A673 (cell line): ENCODE results near the gene FUT8. TPM values are rescaled to one million over a fixed set of nuclear protein-coding genes. Genes with fewer than 3 reads are reported as not detected.

Experiments used
- BruUV-seq: library from RNA; stranded (reverse); fragments of 400-500 nt; replicated peaks from 2 replicates; lab custom pipeline; 2021; lab: Mats Ljungman, UMichigan
- CTCF ChIA-PET: fragments of 300-600 bp; sonication (Branson Sonifier 250); formaldehyde crosslinking; loops from one replicate; lab custom pipeline; 2022; ENCODE audit warnings: antibody characterized with exemption; lab: Charles Lee
- POLR2A ChIA-PET: fragments of 300-600 bp; sonication (Branson Sonifier 250); formaldehyde crosslinking; loops from one replicate; lab custom pipeline; 2022; ENCODE audit warnings: antibody characterized with exemption; ENCODE audit not compliant: low non-redundant PET; lab: Charles Lee
- DNase-seq: peaks from one replicate; pipeline ENCODE4 v3.0.0-alpha.2; 2015; ENCODE audit warnings: low spot score
- H3K27ac ChIP-seq: fragments of 200-600 bp; sonication (generic); 2 replicates; pipeline ENCODE4 v1.5.1; 2016; ENCODE audit warnings: mixed run types, low read depth, mild to moderate bottlenecking, mixed read lengths, antibody characterized with exemption, low read length; ENCODE audit not compliant: poor library complexity, severe bottlenecking
- H3K27me3 ChIP-seq: fragments of 200-600 bp; sonication (generic); replicated peaks from 2 replicates; pipeline ENCODE4 v1.6.1; 2017; ENCODE audit warnings: mixed run types, low read depth, mild to moderate bottlenecking, mixed read lengths, antibody characterized with exemption, low read length; ENCODE audit not compliant: insufficient read depth, poor library complexity
- H3K36me3 ChIP-seq: fragments of 200-600 bp; sonication (generic); 2 replicates; pipeline ENCODE4 v1.6.1; 2016; ENCODE audit warnings: mixed run types, mild to moderate bottlenecking, mixed read lengths, antibody characterized with exemption, low read length; ENCODE audit not compliant: insufficient read depth, poor library complexity, severe bottlenecking
- H3K4me1 ChIP-seq: fragments of 200-600 bp; sonication (generic); 2 replicates; pipeline ENCODE4 v1.6.1; 2017; ENCODE audit warnings: mixed run types, mild to moderate bottlenecking, mixed read lengths, antibody characterized with exemption, low read length; ENCODE audit not compliant: insufficient read depth, poor library complexity, severe bottlenecking
- H3K4me3 ChIP-seq: fragments of 200-600 bp; sonication (generic); 2 replicates; pipeline ENCODE4 v1.5.1; 2016; ENCODE audit warnings: low read depth, mixed run types, mild to moderate bottlenecking, mixed read lengths, low read length; ENCODE audit not compliant: poor library complexity, severe bottlenecking
- H3K9me3 ChIP-seq: fragments of 200-600 bp; sonication (generic); 2 replicates; pipeline ENCODE4 v1.6.1; 2016; ENCODE audit warnings: mixed run types, low read depth, mild to moderate bottlenecking, mixed read lengths, antibody characterized with exemption, low read length; ENCODE audit not compliant: poor library complexity, severe bottlenecking
- EZH2 ChIP-seq: fragments of 200-600 bp; sonication (generic); IDR thresholded peaks from 2 replicates; pipeline ENCODE4 v1.6.1; 2017; ENCODE audit warnings: borderline replicate concordance, low read depth, mild to moderate bottlenecking, mixed read lengths, antibody characterized with exemption, low read length; ENCODE audit not compliant: poor library complexity, severe bottlenecking
- intact Hi-C: fragments of 100-400 bp; cut with micrococcal nuclease; formaldehyde crosslinking; loops from one replicate; pipeline ENCODE4 v1.10.0; 2022; ENCODE audit not compliant: unreplicated experiment
- total RNA-seq: library from RNA; stranded (reverse); gene quantifications from 2 replicates; pipeline ENCODE4 v1.2.3, GENCODE V29; 2021
- TF ChIP-seq, protein P1 (sequence below): fragments of 300-800, 200-600 bp; sonication (generic); conservative IDR thresholded peaks from 2 replicates; pipeline ENCODE4 v1.5.1; 2017; ENCODE audit warnings: low read depth, mild to moderate bottlenecking, antibody characterized with exemption, low read length, moderate library complexity, mixed read lengths

FUT8 gene
- total RNA-seq, 1 experiment from 2014 or later = 11.0 TPM

DNA sequence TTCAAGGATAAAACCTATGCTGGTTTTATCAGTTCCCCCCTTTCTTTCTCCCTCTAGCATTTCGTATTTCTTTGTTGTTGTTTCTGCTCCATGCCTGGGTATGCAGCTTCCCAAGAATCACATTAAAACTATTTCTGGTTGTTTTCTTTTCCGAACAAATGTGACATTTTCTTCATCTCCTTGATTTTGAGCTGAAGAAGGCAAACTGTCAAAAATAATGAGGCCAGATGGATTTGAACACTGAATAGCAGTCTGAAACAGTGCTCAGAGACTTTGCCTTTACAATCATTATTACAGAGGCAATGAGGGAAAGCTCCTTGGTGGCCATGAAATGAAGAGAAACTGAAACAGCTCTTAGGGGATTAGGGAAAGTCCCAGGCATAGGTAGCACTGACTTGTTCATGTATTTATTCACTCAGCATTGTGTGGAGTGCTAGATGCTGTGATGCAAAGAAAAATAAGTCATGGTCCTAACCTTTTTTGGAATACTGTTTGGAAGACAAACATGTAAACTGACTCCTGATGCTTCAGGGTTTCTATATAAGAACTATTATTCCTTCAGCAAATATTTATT, 319.5 kb downstream of the FUT8 start:
- CTCF ChIA-PET = no interaction called here
- no peak overlapping the region for H3K27ac ChIP-seq
- intact Hi-C loops = no loop called here

DNA sequence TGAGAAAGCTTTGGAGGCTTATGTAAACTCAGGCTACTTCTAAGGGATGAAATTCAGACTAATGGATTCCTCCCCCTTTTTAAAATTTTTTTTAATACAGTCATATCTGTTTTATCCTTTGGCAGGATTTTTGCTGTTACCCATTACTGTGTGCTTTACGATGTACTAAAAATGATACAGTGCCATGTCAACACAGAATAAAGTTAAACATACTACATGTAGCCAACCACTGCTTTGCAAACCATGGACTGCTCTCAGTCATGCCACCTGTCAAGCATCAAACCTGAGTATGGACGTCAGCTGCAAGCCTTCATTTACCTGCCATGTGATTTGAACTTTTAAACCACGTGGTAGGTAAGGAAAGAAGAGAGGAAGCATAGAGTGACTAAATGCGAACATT, 325.8 kb downstream of the FUT8 start:
- no peak overlapping the region for H3K4me3 ChIP-seq
- no peak for DNase-seq
- H3K4me1 ChIP-seq = no peaks in the 10 kb centered on the region
- no TSS peak for BruUV-seq
- POLR2A ChIA-PET = no interaction called here
- no peaks in the 10 kb centered on the region for H3K9me3 ChIP-seq
- no peak overlapping the region for H3K27ac ChIP-seq
- TF ChIP-seq, protein P1, sequence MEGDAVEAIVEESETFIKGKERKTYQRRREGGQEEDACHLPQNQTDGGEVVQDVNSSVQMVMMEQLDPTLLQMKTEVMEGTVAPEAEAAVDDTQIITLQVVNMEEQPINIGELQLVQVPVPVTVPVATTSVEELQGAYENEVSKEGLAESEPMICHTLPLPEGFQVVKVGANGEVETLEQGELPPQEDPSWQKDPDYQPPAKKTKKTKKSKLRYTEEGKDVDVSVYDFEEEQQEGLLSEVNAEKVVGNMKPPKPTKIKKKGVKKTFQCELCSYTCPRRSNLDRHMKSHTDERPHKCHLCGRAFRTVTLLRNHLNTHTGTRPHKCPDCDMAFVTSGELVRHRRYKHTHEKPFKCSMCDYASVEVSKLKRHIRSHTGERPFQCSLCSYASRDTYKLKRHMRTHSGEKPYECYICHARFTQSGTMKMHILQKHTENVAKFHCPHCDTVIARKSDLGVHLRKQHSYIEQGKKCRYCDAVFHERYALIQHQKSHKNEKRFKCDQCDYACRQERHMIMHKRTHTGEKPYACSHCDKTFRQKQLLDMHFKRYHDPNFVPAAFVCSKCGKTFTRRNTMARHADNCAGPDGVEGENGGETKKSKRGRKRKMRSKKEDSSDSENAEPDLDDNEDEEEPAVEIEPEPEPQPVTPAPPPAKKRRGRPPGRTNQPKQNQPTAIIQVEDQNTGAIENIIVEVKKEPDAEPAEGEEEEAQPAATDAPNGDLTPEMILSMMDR = no peak
- TF ChIP-seq EZH2 = no peak
- CTCF ChIA-PET = no interaction called here
- no peaks in the 10 kb centered on the region for H3K36me3 ChIP-seq
- intact Hi-C loops = no loop called here
- no peaks in the 10 kb centered on the region for H3K27me3 ChIP-seq

More for the DNA sequence above, 319.5 kb downstream of the FUT8 start:
- Histone ChIP-seq H3K36me3 (no peaks in the 10 kb centered on the region), H3K4me3 (no peak overlapping the region), H3K9me3 (no peaks in the 10 kb centered on the region), H3K27me3 (no peaks in the 10 kb centered on the region), H3K4me1 (no peaks in the 10 kb centered on the region)
- TF ChIP-seq EZH2 = no peak
- TF ChIP-seq, protein P1 = no peak
- POLR2A ChIA-PET = no interaction called here
- DNase-seq = no peak
- BruUV-seq = no TSS peak

DNA sequence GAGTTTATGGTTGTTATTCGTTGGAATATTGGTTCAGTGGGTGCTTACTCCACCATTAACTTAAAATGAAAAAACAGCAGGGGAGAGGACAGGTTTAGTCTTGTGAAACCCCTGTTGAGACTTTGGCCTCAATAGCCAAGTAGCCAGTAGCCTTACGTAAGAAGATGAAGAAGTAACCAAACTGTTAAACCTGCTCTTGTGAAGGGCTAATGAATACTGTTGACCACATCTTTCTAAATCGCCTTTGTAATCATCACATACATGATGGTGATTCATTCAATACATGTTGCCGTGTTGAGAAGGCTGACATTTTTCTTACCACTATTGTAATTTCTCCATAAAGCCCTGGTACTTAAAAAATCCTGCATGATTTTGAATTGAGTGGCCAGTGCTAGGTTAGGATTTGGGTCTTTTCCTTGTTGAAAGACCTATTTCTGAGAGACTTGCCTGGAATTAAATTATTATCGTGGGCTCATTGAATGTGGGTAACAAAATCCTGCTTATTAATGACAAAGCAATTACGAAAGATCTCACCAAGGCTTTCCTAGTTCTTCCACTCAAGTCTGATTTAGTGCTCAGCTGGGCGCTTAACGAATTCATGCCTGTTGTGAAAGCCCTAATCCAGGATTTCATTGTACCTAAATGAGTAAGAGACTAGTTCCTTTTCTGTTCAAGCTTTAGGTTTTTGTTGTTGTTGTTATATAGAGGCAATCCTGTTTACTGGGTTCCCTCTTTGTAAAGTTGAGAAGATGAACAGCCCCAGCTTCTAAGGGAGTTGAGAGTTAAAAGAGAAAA, 333.1 kb downstream of the FUT8 start:
- no peaks in the 10 kb centered on the region for H3K36me3 ChIP-seq
- H3K9me3 ChIP-seq = no peaks in the 10 kb centered on the region
- H3K27ac ChIP-seq = no peak overlapping the region
- CTCF ChIA-PET = no interaction called here
- no peaks in the 10 kb centered on the region for H3K4me1 ChIP-seq
- DNase-seq = peak; percentile 2
- intact Hi-C loops = no loop called here
- BruUV-seq = no TSS peak
- POLR2A ChIA-PET = no interaction called here
- no peaks in the 10 kb centered on the region for H3K27me3 ChIP-seq
- no peak overlapping the region for H3K4me3 ChIP-seq
- TF ChIP-seq EZH2 = no peak
- TF ChIP-seq, protein P1 = no peak
